GM18519 (cell line): ENCODE measurements around the gene MEIS2.

Experiments
- ATAC-seq: cut with Tn5 transposase; IDR thresholded peaks from one replicate; pipeline ENCODE4 v1.9.1; 2021; ENCODE audit warnings: mild to moderate bottlenecking, moderate library complexity; ENCODE audit not compliant: unreplicated experiment, low FRiP score

The MEIS2 gene

DNA sequence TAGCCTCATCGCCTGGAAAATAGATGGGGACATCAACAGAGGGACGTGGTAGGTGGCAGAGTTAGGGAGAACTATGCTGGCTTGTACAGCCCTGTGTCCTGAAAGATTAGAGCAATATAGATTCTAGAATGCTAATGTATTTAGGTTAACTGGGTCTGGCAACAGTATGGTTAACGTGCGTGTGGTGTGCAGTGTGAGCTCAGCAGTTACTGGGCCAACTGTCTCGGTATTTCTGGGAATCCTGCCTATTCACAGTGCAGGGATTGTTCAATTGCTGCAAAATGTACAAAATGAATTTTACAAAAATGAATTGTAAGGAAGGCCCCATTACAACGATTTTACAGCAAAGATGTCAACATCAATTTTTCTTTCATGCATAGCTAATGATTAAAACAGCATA, 20.6 kb downstream of the MEIS2 start:
- ATAC-seq = no peak

DNA sequence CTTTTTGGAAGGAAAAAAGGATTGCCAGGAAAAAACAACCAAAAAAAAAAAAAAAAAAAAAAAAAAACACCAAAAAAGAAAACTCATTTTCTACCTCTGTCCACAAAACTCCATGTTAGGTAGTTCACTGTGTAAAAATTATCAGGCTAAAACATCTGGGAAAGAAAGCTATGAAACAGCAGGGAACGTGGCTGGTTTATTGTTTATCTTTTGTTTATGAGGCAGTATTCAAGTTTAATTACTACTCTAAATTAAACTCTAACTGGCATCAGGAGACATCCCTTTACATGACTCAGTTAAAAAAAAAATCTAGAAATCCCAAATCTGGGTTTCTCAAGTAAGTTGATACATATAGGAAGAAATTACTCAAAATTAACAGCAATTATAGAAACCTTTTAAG, 21.8 kb downstream of the MEIS2 start:
- no peak for ATAC-seq

DNA sequence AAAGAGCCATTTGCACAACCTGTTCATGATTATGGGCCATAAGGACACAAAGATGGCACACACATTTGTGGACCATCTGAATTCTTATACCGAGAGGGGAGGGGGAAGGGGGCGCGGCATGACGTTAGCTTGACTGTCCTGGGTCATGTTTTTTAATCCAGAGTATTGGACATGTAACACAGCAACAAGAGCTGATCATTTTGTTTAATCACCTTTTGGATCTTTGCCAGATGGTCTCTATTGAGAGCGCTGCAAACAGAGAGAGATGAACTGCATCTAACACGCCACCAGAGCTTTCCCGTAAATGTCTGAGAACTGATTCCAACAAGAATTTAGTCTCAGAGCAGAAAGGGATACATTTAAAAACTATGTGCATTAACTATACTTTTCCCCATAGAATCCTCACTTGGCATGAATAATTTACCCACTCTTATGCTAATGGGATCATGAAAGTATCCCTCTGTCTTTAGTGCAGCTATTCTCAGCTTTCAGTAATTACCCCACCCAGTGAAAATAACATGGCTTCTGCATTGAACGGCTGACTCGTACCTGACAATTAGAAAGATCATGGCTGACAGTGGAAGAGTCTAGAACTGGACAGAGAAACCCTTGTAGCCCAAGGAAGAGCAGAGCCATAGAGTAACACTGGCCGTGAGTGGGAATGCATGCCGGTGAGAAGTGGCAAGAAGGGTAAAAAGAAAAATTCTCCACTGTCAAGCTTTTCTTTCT, 22.6 kb downstream of the MEIS2 start:
- ATAC-seq = no peak

DNA sequence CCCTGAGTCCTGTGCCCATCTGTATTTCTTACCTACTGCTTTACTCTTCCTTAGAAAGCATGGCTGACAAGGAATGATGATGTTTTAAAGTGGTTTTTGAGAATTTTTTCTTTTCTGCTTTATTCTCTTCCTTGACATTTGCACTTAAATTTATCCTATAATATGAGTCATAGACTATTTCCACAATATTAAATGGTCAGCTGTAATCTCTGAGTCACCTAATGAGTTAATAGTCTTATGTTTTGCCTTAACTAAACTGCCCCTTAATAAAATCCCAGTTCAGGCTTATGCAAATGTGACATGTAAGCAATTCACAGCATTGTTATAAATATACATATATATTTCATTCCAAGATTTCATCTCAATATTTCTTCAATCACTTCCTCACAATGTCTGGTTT, 23.8 kb downstream of the MEIS2 start:
- ATAC-seq = no peak

DNA sequence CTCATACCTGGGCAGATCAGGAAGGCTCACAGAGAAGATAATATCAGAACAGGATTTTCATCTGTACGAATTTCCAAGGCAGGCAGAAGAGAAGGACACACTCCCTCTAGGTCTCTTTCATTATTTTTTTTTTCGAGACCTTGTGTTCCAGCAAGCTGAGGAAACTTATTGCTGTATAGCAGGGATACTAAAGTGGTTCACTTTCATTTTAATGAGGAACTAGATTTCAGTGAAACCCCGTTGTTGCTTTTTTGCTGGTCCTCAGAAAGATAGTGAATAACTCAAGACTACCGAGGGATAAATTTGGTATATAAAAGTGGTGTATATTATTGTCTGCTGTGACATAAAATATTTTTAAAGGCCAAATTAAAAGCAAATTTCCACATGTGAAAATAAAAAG, 24.6 kb downstream of the MEIS2 start:
- ATAC-seq = no peak

DNA sequence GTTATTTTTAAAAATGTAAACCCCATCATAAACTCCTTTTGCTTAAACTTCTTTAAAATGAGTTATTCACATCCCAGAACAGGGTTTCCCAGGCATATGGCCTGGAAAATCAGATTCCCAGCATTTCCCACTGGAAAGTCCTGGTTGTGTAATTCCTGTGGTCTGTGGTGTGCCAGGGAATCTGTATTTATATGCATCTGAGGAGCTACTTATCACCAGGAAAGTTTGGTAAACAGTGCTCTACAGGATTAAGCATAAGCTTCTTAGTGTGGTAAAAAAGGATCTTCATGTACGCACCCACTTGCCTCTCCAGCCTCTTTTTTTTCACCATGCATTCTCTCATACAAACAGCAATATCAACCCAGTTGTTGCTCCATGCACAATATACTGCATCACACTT, 28.2 kb downstream of the MEIS2 start:
- ATAC-seq = no peak

DNA sequence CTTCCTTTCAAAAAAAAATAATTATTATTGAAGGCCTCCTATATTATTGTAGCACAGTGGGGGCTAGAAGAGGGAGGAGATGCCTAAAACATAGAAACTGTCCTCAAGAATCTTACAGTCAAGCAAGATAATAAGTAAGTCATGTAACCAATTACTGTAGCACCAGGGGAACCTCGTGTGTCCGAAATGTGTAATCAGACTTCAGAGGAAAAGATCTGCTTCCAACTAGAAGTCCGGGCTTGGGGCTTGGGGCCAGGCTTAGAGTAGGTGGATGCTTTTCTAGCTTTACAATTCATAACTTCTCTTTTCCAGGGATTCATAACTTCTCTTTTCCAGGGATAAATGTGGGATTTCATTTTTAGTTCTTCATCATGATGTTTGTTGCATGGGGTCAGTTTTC, 29.2 kb downstream of the MEIS2 start:
- ATAC-seq = no peak

DNA sequence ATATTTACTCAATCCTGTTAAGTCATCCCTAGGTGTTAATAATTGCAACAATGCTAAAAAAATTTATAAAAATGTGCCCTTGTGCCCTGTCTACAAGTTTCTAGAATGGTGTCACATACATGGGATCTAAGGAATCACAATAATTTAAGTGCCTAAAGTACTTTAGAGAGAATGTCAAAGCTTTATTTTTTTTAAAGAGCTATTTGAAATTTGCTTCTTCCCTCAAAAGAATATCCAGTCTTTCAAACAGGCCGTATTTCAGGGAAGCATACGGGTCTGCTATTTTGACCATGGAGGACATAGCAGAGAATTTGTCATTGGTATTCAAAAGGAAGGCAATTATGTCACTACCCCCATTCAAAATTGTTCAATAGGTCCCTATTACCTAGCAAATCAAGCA, 29.7 kb downstream of the MEIS2 start:
- no peak for ATAC-seq

DNA sequence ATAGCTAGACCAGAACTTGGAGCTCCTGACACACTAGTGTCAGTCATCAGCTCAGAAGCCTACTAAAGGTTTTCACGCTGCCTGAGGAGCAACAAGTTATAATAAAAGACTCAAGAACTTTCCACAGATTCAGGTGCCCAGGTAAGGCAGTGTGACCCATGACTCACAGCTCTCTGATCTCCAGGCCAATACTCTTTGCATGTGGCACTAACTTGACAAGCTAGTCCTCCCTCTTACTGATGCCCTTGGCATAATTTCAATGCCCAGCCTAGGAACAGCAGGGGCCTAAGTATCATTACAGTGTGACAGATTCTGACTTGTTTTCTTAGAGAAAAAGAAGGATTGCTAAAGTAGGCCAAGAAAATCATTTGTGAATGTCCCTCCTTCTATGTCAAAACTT, 38.4 kb downstream of the MEIS2 start:
- ATAC-seq = no peak

DNA sequence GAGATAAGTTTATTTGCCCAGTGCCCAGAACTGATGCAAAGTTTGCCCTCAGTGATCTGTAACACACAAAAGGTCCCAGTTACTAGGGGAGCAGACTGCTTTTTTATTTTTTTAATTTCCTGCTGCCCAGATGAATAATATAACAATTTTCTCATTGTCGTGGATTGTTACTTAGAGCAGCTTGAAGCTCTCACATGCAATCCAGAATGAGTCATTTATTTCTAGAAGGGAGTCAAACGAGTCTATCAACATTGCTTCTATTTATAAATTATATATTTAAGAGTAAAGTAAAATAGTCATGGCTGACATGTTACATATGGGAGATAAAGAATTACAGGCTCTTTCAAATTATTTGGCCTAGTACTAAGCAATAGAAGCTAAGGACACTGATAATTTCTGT, 41.3 kb downstream of the MEIS2 start:
- no peak for ATAC-seq

DNA sequence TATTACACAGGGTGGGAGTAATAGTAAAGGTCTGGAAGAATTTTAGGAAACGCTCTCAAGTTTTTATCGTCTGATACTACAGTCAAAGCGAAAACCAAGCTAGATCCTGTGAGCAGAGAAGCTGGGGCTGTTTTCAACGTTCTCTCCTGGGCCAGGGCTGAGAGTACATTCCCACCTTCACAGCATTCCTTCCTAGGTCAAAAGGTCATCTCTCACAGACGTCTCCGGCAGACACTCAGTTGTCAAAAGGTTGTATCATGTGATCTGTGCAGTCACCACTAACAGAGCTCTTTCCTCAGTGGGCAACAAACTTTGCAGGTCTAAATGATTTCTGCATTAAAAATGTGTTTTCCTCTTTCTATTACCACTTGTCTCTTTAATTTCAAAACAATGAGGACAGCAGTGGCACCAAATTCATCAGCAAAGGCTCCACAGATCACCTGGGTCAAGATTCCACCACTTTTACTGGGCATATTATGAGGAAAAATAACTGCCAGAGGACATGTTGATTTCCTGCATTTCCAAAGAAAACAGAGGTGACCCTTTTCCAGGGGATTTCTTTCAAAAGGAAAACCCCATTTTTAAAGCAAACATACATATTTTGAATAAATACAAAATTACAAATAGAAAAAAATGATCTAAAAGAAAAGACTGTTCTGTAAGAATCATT, 41.9 kb downstream of the MEIS2 start:
- ATAC-seq = no peak

DNA sequence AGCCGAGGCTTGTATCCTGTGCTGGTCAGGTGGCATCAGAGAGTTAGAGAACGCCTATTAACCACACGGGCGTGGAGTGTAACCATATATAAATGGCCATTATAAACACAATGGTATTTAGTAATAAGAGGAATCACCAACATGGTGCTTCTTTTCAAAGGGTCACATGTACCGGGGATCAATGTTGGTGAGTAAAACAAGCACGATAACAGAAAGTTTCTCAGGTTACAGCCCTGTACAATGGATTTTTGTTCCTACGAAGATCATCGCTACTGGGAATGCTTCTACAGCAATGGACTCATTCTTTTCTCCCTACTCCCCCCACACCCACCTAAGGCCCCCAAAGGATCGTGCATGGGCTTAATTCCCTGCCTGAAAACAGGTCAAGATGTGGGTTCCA, 42.5 kb downstream of the MEIS2 start:
- no peak for ATAC-seq

DNA sequence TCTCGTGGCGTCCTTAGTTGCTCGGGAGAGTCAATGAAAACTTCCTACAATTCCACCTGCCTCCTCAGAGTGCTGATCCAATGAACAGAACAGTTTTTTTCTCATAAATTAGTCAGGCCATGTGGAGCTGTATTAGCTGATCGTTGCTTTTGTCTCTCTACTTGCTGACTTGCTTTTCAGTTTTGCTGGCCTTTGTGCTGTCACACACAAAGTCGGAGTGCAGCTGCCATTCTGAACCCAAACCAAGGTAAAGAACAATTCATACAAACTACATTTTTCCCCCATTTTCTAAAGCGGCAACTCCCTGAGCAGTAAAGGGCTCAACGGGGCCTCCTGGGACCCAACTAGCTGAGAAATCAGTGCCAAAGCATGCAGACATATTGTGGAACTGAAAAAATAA, 43.1 kb downstream of the MEIS2 start:
- no peak for ATAC-seq

DNA sequence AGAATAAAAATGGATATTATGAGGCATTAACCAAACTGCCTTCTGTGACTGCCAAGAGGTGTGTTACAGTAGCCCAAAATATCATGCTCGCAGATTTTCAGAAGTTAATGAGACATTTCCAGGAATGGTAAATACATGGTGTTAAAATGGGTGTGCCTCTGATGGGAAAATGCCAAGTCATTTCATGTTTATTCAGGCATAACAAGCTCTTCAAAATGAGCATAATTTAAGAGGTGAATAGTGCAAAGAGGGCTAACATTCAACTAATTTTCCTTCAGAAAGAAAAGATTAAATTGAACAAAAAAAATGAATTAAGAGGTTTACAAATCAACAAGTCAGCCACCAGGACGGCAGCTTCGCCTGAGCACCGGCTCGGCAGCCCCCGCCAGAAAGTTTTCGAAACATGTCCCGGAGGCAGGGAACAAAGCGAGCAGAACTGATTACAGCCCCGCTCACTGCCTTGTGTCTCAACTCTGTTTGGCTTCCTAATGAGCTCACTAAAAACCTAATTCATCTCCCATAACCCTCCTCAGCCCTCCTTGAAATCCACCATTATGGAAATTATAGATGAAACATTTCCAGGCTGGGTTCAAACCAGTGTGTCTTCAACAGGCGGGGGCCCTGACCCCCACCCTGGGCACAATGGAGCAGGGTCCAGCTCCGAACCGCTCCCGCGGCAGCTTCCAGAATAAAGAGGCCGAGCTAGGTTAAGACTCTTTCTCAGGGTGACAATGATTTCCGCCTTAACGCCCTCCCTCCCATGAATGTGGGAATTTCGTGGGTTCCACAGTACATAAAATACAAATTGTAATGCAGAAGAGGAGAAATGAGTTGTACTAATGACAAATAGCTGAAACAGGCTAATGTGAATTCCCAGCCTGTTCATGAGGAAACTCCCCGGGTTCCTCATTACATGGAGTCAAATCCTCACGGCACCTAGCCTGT, 43.9 kb downstream of the MEIS2 start:
- ATAC-seq = no peak

DNA sequence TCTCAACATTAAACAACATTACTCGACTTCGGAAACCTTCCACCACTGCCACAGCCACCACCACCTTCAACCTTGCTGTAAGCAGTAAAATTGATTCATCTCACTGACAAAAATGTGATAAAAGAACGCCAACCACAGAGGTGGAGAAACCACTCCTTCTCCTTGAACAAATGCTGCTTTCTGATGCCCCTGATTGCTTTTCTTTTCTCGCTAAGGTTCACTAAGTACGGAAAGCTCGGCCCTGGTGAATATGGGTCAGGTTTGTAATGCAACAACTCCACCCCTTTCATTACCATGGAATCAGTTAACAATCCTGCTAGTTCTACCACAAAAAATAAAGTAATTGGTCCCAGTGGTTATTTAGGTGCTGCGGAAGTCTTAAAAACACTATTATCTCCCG, 44.9 kb downstream of the MEIS2 start:
- no peak for ATAC-seq

DNA sequence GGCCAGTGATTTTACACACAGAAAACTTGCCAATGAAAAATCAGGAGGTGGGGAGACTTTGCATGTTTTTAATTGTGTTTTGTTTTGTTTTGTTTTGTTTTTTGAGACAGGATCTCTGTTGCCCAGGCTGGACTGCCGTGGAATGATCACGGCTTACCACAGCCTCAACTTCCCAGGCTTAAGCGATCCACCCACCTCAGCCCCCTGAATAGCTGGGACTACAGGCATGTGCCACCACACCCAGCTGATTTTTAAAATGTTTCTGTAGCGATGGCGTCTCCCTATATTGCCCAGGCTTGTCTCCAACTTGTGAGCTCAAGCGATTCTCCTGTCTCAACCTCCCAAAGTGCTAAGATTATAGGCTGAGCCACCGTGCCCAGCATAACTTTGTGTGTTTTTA, 46.0 kb downstream of the MEIS2 start:
- no peak for ATAC-seq

DNA sequence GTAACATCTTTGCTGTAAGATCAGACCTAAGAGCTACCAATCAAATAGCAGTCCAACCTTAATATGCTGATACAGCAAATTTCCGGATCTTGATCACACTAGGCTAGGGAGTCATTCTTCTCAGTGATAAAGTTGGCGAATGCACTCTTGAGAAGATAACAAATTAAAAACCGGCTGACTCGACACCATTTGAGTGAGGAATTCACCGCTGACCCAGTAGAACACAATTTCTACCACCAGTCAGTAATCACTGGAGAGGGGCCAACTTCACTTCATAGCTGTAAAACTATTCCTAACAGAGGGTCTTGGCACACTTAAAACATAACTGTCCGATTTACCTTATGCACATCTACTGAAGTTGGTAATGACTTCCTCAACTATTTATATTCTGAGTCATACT, 47.2 kb downstream of the MEIS2 start:
- no peak for ATAC-seq

DNA sequence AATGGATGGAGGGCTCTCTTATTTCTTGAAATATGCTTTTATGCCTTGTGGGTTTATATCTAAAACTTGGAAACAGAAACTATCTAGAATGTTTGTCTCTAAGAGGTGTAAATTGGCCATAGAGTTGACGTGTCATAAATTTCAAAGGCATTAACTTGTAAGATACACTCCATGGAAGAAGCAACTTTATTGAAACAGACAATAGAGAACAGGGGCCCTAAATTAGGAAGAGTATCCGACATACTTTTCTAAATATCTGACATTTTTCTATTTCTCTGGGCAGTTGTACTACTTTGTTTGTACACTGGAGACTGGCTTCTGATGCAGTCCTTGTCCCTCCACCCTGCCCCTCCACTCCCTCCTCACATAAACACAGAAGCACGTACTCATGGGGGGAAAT, 50.0 kb downstream of the MEIS2 start:
- no peak for ATAC-seq

DNA sequence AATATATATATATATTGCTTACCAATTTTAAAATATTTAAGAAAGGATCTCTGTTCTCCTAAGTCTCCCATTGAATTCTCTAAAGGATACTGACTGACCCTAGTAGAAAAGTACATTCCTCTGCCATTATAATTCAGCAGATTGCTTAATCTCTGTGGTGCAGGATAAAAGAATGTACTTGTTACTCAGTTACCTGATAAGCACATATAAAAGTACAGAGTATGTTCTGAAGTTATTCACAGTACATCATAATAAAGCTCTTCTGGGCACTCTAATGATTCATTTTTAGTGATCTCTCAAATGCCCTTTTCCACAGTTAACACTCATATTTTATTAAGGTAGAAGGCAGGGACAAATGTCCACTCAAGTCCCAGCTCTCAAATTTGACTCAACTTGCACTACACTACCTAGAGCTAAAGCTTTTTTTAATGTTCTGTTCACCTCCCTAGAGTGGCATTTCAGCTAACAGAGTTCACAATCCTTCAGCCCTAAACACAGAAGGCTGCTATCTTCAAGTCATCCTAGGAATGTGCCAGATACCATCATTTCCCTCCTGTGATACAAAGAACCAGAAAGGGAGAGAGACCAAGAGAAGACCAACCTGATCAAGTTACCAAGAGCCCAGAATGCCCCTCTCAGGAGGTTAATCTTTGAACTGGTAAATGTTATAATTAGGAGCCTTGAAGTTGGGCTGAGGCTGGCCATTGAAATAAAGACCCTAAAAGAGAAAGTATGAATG, 53.3 kb downstream of the MEIS2 start:
- no peak for ATAC-seq

DNA sequence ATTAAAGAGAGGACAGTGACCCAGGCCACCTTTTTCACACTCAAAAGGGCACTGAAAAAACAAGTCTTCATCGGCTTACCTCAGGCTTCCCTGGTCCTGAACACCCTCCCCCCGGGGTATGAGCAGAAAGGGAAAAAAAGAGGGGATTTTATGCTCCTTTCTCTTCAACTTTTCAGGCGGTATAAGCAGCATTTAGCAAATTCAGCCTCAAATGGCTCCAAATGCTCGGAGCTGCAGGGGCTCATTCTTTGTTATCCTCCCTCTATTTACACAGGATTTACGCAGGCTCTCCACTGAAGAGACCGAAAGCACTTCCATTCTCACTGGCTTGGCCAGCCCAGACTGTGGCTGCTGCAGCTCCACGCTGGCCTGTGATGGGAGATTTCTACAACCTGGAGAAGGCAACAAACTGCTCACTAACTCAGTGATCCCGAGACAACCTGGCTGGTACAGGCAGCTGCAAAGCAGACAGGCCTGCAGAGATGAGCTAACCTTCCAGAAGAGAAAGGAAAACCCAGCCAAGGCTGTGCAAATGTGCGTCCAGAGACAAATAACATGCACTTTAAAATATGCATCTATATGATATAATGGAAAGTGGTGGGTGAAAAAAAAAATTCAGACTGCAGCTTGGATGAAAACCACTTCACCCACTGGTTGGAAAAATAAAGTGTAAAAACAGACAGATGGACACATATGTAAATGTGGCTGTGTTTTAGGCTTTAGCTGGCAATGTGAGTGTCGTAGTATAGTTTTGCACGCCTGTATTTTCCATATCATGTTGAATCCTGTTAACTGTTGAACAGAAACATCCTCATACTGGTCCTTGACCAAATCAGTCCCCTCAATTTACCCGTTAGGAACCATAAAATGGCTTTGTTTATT, 54.2 kb downstream of the MEIS2 start:
- no peak for ATAC-seq
